Neural crest cell (in vitro differentiated cells): Measurements from ENCODE around the gene DLG3. TPM values are rescaled to one million over a fixed set of nuclear protein-coding genes. Genes with fewer than 3 reads are reported as not detected.
"Not testable (repeated sequence)": the region's sequence is repeated elsewhere in the genome, so short reads cannot be mapped to it uniquely, and the experiment has no call there.

Source experiments
- DNase-seq: peaks from one replicate; pipeline ENCODE4 v3.0.0; 2021; ENCODE audit warnings: low read depth, mixed read lengths, low spot score
- H3K27ac Mint-ChIP-seq: one replicate; pipeline ENCODE4 v1.8.0; 2021; ENCODE audit warnings: mild to moderate bottlenecking, mixed read lengths; ENCODE audit not compliant: unreplicated experiment
- H3K27me3 Mint-ChIP-seq: 2 replicates; pipeline ENCODE4 v1.8.0; 2021; ENCODE audit warnings: low read depth, mild to moderate bottlenecking, mixed read lengths
- H3K36me3 Mint-ChIP-seq: 2 replicates; pipeline ENCODE4 v1.8.0; 2021; ENCODE audit warnings: low read depth, mild to moderate bottlenecking, mixed read lengths
- H3K4me1 Mint-ChIP-seq: 2 replicates; pipeline ENCODE4 v1.8.0; 2021; ENCODE audit warnings: mixed read lengths
- H3K4me3 Mint-ChIP-seq: one replicate; pipeline ENCODE4 v1.8.0; 2021; ENCODE audit warnings: mild to moderate bottlenecking, mixed read lengths
- H3K9me3 Mint-ChIP-seq: 2 replicates; pipeline ENCODE4 v1.8.0; 2021; ENCODE audit warnings: mixed read lengths
- total RNA-seq: library from RNA; stranded (reverse); gene quantifications from 2 replicates; pipeline ENCODE4 v1.2.1, GENCODE V29; 2021
- TF ChIP-seq, protein P1 (sequence below): fragments of 200-600 bp; sonication (generic); conservative IDR thresholded peaks from 2 replicates; pipeline ENCODE4 v1.5.0; 2021; ENCODE audit warnings: antibody characterized with exemption, mild to moderate bottlenecking

Gene DLG3
- total RNA-seq, 1 donor from 2014 or later = 54.3 TPM

DNA sequence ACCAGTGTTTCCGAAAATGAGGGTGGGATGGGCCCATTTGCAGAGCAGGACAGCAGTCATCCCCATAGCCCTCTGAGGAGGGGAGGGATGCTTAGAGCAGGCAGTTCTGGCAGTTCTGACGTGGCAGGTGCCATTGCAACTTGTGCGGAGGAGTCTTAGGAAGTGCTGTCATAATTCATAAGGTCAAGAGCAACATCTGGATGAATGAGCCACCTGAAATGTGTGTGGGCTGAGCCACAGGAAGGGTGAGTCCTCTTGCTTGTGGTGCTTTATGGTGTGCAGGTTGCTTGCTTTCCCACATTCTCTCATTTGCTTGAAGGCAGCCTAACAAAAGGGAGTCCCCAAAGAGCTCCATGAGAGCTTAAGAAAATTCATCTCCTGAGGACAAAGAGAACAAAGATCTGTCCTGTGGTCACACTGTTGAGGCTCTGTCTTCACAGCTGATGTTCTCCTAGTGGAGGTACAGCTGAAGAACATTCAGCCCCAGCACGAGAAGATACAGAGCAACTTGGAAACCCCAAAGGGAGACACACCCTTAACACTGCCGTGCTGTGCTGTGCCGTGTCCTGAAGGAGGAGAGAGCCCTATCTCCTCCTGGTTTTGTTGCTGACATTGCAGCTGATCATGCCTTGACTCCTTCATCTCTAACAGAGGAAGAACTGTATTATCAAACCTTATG lies 60.3 kb downstream of the DLG3 start:
- peaks cover 3% of the 10 kb centered on the region for H3K27me3 Mint-ChIP-seq
- H3K27ac Mint-ChIP-seq = no peak overlapping the region
- TF ChIP-seq, protein P1, sequence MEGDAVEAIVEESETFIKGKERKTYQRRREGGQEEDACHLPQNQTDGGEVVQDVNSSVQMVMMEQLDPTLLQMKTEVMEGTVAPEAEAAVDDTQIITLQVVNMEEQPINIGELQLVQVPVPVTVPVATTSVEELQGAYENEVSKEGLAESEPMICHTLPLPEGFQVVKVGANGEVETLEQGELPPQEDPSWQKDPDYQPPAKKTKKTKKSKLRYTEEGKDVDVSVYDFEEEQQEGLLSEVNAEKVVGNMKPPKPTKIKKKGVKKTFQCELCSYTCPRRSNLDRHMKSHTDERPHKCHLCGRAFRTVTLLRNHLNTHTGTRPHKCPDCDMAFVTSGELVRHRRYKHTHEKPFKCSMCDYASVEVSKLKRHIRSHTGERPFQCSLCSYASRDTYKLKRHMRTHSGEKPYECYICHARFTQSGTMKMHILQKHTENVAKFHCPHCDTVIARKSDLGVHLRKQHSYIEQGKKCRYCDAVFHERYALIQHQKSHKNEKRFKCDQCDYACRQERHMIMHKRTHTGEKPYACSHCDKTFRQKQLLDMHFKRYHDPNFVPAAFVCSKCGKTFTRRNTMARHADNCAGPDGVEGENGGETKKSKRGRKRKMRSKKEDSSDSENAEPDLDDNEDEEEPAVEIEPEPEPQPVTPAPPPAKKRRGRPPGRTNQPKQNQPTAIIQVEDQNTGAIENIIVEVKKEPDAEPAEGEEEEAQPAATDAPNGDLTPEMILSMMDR = no peak
- peaks cover 6% of the 10 kb centered on the region for H3K9me3 Mint-ChIP-seq
- H3K4me1 Mint-ChIP-seq = no peaks in the 10 kb centered on the region
- no peak for DNase-seq
- no peak overlapping the region for H3K4me3 Mint-ChIP-seq
- H3K36me3 Mint-ChIP-seq = peaks cover 23% of the 10 kb centered on the region

DNA sequence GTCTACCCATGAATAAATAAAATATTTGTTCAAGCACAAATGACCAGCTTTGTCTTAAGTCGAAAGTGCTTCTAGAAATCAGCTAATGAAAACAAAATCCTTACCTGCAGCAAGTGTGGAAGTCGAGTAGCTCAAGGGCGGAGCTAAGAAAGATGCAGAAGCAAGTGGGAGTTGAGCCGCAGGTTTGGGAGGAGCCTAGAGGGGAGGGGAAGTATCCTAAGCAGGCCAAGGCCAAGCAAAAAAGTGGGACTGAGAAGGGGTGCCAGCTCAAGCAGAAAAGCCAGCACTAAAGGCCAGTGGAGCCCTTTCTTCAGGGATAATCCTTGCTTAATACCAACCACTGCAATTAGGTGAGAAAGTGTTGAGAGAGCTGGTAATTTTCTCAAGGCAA lies 60.8 kb downstream of the DLG3 start:
- no peak overlapping the region for H3K4me3 Mint-ChIP-seq
- peaks cover 22% of the 10 kb centered on the region for H3K36me3 Mint-ChIP-seq
- no peaks in the 10 kb centered on the region for H3K4me1 Mint-ChIP-seq
- DNase-seq = no peak
- TF ChIP-seq, protein P1 = no peak
- peaks cover 6% of the 10 kb centered on the region for H3K9me3 Mint-ChIP-seq
- no peak overlapping the region for H3K27ac Mint-ChIP-seq
- peaks cover 3% of the 10 kb centered on the region for H3K27me3 Mint-ChIP-seq

DNA sequence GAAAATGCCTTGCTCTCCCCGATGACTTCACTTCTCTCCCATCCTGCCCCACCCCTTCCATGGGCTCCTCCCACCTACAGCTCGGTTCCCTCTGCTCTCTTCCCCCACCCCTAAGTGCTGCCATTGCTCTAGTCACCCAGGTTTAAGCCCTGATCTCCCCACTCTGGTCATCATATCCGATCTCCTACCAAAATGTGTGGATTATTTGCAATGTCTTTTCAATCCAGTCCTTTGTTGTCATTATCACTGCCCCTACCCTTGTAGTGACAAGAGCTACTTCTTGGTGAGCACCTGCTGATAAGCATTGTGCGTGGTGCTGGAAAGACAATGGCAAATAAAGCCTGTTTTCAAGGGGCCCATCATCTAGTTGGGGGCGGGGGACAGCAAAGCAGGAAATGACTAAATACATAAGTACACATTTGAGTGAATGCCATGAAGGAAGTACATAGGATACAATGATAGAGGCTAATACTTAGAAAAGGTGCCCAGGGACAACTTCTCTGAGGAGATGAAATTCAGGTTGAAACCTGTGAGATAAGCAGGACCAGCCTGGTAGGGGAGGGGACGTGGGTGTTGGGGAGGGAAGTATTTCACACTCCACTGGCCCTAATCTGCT lies 63.8 kb downstream of the DLG3 start:
- no peak for DNase-seq
- H3K27ac Mint-ChIP-seq = no peak overlapping the region

DNA sequence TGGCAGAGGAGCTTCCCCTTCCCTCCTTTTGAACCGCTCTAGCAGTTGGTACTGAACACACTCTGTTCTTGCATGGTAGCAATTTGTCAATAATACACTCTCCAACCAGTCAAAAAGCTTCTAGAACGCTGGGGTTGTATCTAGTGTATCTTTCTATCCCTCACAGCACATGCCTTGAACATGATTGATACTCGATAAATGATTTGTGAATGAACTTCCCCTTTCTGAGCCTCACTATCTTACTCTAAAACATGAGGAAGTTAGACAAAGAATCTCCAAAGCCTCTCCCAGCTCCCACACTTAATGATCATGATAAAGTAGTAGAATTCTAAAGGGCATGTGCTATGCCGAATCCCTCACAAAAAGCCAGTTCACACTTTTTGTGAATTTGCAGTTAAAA lies 64.4 kb downstream of the DLG3 start:
- Mint-ChIP-seq H3K4me3 (no peak overlapping the region), H3K9me3 (peaks cover 6% of the 10 kb centered on the region), H3K27ac (no peak overlapping the region), H3K36me3 (peaks cover 13% of the 10 kb centered on the region), H3K27me3 (peaks cover 3% of the 10 kb centered on the region), H3K4me1 (no peaks in the 10 kb centered on the region)
- TF ChIP-seq, protein P1 = no peak
- DNase-seq = no peak

More for the DNA sequence above, 63.8 kb downstream of the DLG3 start:
- Mint-ChIP-seq H3K27me3 (peaks cover 3% of the 10 kb centered on the region), H3K9me3 (peaks cover 6% of the 10 kb centered on the region), H3K4me1 (no peaks in the 10 kb centered on the region), H3K4me3 (no peak overlapping the region), H3K36me3 (peaks cover 13% of the 10 kb centered on the region)
- TF ChIP-seq, protein P1 = no peak

DNA sequence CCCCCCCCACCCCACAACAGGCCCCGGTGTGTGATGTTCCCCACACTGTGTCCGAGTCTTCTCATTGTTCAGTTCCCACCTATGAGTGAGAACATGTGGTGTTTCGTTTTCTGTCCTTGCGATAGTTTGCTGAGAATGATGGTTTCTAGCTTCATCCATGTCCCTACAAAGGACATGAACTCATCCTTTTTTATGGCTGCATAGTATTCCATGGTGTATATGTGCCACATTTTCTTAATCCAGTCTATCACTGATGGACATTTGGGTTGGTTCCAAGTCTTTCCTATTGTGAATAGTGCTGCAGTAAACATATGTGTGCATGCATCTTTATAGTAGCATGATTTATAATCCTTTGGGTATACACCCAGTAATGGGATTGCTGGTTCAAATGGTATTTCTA lies 70.6 kb downstream of the DLG3 start:
- not testable (repeated sequence) for H3K4me1 Mint-ChIP-seq, DNase-seq, H3K27me3 Mint-ChIP-seq, H3K27ac Mint-ChIP-seq, H3K4me3 Mint-ChIP-seq, H3K36me3 Mint-ChIP-seq
- peaks cover 15% of the 10 kb centered on the region for H3K9me3 Mint-ChIP-seq

DNA sequence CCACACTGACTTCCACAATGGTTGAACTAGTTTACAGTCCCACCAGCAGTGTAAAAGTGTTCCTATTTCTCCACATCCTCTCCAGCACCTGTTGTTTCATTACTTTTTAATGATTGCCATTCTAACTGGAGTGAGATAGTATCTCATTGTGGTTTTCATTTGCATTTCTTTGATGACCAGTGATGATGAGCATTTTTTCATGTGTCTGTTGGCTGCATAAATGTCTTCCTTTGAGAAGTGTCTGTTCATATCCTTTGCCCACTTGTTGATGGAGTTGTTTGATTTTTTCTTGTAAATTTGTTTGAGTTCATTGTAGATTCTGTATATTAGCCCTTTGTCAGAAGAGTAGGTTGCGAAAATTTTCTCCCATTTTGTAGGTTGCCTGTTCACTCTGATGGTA lies 71.1 kb downstream of the DLG3 start:
- peaks cover 15% of the 10 kb centered on the region for H3K9me3 Mint-ChIP-seq
- not testable (repeated sequence) for DNase-seq, H3K4me3 Mint-ChIP-seq, H3K27me3 Mint-ChIP-seq, H3K36me3 Mint-ChIP-seq, H3K27ac Mint-ChIP-seq, H3K4me1 Mint-ChIP-seq
